HG03442 (cell line): ENCODE measurements around the gene ADD3.
A peak's percentile ranks its signal among the peaks of the same experiment; 100 is the strongest.

Experiments used
- ATAC-seq: cut with Tn5 transposase; IDR thresholded peaks from one replicate; pipeline ENCODE4 v1.9.1; 2021; ENCODE audit warnings: mild to moderate bottlenecking, moderate library complexity; ENCODE audit not compliant: unreplicated experiment

ADD3 gene

GRCh38 chr10:110007701-110008517 is at the start of gene ADD3:
Gene ADD3, plus strand, starts transcription at chr10:110007984. Its CDS starts 92,670 bp downstream, at chr10:110100654.
- peak; percentile 49 for ATAC-seq

GRCh38 chr10:109958059-109958458 is 49.7 kb upstream of the ADD3 start:
- ATAC-seq: no peak

- no peak for ATAC-seq
Observed at GRCh38 chr10:109959259-109960145, 48.3 kb upstream of the ADD3 start.

GRCh38 chr10:109960682-109961081 is 47.1 kb upstream of the ADD3 start:
- ATAC-seq: no peak

GRCh38 chr10:109961174-109962001 is 46.4 kb upstream of the ADD3 start:
- no peak for ATAC-seq

- no peak for ATAC-seq
Observed at GRCh38 chr10:109962247-109962646, 45.5 kb upstream of the ADD3 start.

- ATAC-seq: no peak
Observed at GRCh38 chr10:109963439-109963838, 44.3 kb upstream of the ADD3 start.

GRCh38 chr10:109964318-109964717 is 43.5 kb upstream of the ADD3 start:
- no peak for ATAC-seq

GRCh38 chr10:109966961-109967738 is 40.6 kb upstream of the ADD3 start:
- ATAC-seq: no peak

- no peak for ATAC-seq
Observed at GRCh38 chr10:109967739-109968088, 40.1 kb upstream of the ADD3 start.

- ATAC-seq: no peak
Observed at GRCh38 chr10:109968953-109969759, 38.6 kb upstream of the ADD3 start.

- ATAC-seq: no peak
Observed at GRCh38 chr10:109969760-109970346, 37.9 kb upstream of the ADD3 start.

- no peak for ATAC-seq
Observed at GRCh38 chr10:109971634-109972033, 36.1 kb upstream of the ADD3 start.

- no peak for ATAC-seq
Observed at GRCh38 chr10:109972372-109973001, 35.3 kb upstream of the ADD3 start.

GRCh38 chr10:109973326-109973829 is 34.4 kb upstream of the ADD3 start:
- no peak for ATAC-seq

GRCh38 chr10:109974504-109975191 is 33.1 kb upstream of the ADD3 start:
- no peak for ATAC-seq

GRCh38 chr10:109975244-109976190 is 32.3 kb upstream of the ADD3 start:
- ATAC-seq: no peak
